ENCODE data around the gene BDP1.
"Not testable (repeated sequence)": the region's sequence is repeated elsewhere in the genome, so short reads cannot be mapped to it uniquely, and the experiment has no call there.

DNA sequence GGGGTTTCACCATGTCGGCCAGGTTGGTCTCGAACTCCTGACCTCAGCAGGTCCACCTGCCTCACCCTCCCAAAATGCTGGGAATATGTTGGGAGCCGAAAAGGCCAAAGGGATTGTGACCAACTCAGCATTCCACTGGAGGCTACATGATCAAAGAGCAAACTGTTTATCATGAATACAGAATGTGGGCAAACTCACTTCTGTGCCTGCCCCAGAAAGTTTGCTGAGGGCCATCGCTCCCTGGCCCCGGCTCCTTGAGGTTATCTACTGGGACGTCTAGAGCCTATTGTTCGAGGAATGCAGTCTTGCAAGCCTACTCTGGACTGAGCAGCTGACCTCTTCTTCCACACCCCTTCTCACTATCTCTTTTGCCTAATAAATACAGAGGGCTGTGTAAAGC is 116.4 kb downstream of the BDP1 start:
- TF ChIP-seq, protein P1, sequence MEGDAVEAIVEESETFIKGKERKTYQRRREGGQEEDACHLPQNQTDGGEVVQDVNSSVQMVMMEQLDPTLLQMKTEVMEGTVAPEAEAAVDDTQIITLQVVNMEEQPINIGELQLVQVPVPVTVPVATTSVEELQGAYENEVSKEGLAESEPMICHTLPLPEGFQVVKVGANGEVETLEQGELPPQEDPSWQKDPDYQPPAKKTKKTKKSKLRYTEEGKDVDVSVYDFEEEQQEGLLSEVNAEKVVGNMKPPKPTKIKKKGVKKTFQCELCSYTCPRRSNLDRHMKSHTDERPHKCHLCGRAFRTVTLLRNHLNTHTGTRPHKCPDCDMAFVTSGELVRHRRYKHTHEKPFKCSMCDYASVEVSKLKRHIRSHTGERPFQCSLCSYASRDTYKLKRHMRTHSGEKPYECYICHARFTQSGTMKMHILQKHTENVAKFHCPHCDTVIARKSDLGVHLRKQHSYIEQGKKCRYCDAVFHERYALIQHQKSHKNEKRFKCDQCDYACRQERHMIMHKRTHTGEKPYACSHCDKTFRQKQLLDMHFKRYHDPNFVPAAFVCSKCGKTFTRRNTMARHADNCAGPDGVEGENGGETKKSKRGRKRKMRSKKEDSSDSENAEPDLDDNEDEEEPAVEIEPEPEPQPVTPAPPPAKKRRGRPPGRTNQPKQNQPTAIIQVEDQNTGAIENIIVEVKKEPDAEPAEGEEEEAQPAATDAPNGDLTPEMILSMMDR (IDR thresholded peaks at IDR 0.05) = not testable (repeated sequence)
- TF ChIP-seq EP300 (IDR thresholded peaks at IDR 0.05) = not testable (repeated sequence)
